Heart left ventricle (tissue), 16 donors: Measurements from ENCODE around the gene COL27A1. TPM values are rescaled to one million over a fixed set of nuclear protein-coding genes. Genes with fewer than 3 reads are reported as not detected.

Source experiments
- ATAC-seq, 4 donors: fragments of 200-7000 bp; cut with Tn5 transposase; one replicate each; pipeline ENCODE4 v1.9.1; 2020 to 2022; ENCODE audit warnings: moderate library complexity in 4 of 4, mild to moderate bottlenecking in 3 of 4, moderate number of reproducible peaks in 1 of 4
- DNase-seq, 5 donors: peaks; one replicate each; pipeline ENCODE4 v3.0.0-alpha.2; 2020
- H3K27ac ChIP-seq, 12 donors: fragments of 200-600 bp; sonication (generic) in 4 of 12; one replicate each; pipeline versions ENCODE4 v1.5.0 to v1.8.0; 2016 to 2022; ENCODE audit warnings: mild to moderate bottlenecking in 2 of 12
- H3K27me3 ChIP-seq, 9 donors: fragments of 200-600 bp; sonication (generic) in 2 of 9; one replicate each; pipeline versions ENCODE4 v1.5.1 to v1.8.0; 2016 to 2022; ENCODE audit warnings: mild to moderate bottlenecking in 3 of 9
- H3K36me3 ChIP-seq, 9 donors: fragments of 200-600 bp; sonication (generic) in 2 of 9; one replicate each; pipeline versions ENCODE4 v1.5.0 to v1.8.0; 2018 to 2022; ENCODE audit warnings: mild to moderate bottlenecking in 2 of 9
- H3K4me1 ChIP-seq, 12 donors: fragments of 200-600 bp; sonication (generic) in 4 of 12; one replicate each; pipeline versions ENCODE4 v1.5.0 to v1.8.0; 2016 to 2022; ENCODE audit warnings: mild to moderate bottlenecking in 3 of 12
- H3K4me3 ChIP-seq, 12 donors: fragments of 200-600 bp; sonication (generic) in 4 of 12; one replicate each; pipeline versions ENCODE4 v1.5.0 to v1.8.0; 2017 to 2022; ENCODE audit warnings: mild to moderate bottlenecking in 9 of 12, moderate library complexity in 4 of 12
- H3K9me3 ChIP-seq, 12 donors: fragments of 200-600 bp; sonication (generic) in 4 of 12; one replicate each; pipeline versions ENCODE4 v1.5.0 to v1.8.0; 2016 to 2022; ENCODE audit warnings: mild to moderate bottlenecking in 1 of 12
- CTCF ChIP-seq, 12 donors: fragments of 200-600 bp; sonication (generic) in 4 of 12; IDR thresholded peaks; one replicate each; pipeline versions ENCODE4 v1.5.0 to v1.8.0; 2018 to 2022; ENCODE audit warnings: antibody characterized with exemption in 12 of 12, mild to moderate bottlenecking in 5 of 12
- POLR2A ChIP-seq, 2 donors: fragments of 450-650 bp; IDR thresholded peaks; one replicate each; pipeline ENCODE4 v1.6.1; 2017; ENCODE audit warnings: antibody characterized with exemption in 2 of 2, mild to moderate bottlenecking in 2 of 2, moderate library complexity in 2 of 2
- WGBS, 4 donors: extraction: QIAGEN DNeasy Blood & Tissue Kit in 2 of 4; methylation state at CpG; one replicate each; pipeline versions ENCODE4 v1.1.5 to v1.1.7; 2013 to 2018; 5-methylcytosine and 5-hydroxymethylcytosine counted together
- intact Hi-C, 10 donors: fragments of 100-400 bp; cut with DNase I; formaldehyde crosslinking; loops; one replicate each; pipeline versions ENCODE4 v1.11.1 to v1.14.2; 2022
- polyA plus RNA-seq, 2 donors: library from polyadenylated mRNA; stranded (reverse); fragments of 200-250 nt; gene quantifications; one replicate each; pipeline ENCODE4 v1.2.3, GENCODE V29; 2013
- total RNA-seq, 9 donors: library from RNA; depleted of rRNA in 2 of 9; stranded (reverse); fragments of >200 nt in 2 of 9; fragmentation: NEBNext Ultra II Directional in 3 of 9; extraction: Animal tissue kit (Norgen Biotek cat#: 25700) in 3 of 9; gene quantifications; one replicate each; pipeline versions ENCODE4 v1.1.0 to v1.2.4, GENCODE V29; 2016 to 2023
- donor health status: ischemic (EF 13 %, LVEDD 7.1; RV severe dilation, severe dysfunction).
- donor health status: healthy with polysubstance abuse.
- donor health status: DM: no; HTN: yes; CAD: no.
- donor health status: DM: no; HTN: no; CAD: no.
- donor health status: ischemic (EF 25% LVEDD 6.9; RV normal size, moderate dysfunction).
- donor health status: ischemic (EF 25% LVEDD 5.7; RV mildly dilated, moderate dysfunction).
- donor health status: healthy.
- donor health status: DM: yes; HTN: yes; CAD: no.
- donor health status: ischemic (EF 35%, LVEDD 5.7; RV mildly dilated, moderate dysfunction).
- donor health status: nonischemic (EF 11% LVEDD 7.7; RV severe dilation, severe dysfunction).
- donor health status: DM: yes; HTN: yes; CAD: no.
- donor health status: PGD.
- donor health status: ischemic (EF 29% LVEDD 5.4; RV normal size, mild dysfunction).
- donor health status: nonischemic (EF 23%, LVEDD 6.1; RV moderate dilation, normal function).

Gene COL27A1
- total and polyA plus RNA-seq, 11 donors: 2.3 to 14.2 (median 5.2) TPM

GRCh38 chr9:114334490-114334889 lies 179.2 kb downstream of the COL27A1 start:
- H3K27ac ChIP-seq: no peak overlapping the region
- TF ChIP-seq CTCF (IDR thresholded peaks at IDR 0.05): no peak
- no peak for TF ChIP-seq POLR2A (IDR thresholded peaks at IDR 0.05)
- intact Hi-C loops: no loop called here
- DNase-seq (no peak), ATAC-seq (no peak)
- no peaks in the 10 kb centered on the region for H3K27me3 ChIP-seq
- H3K9me3 ChIP-seq: no peaks in the 10 kb centered on the region
- peaks cover 0 to 42% (median 26%) of the 10 kb centered on the region in 9 donors for H3K36me3 ChIP-seq
- WGBS, 4 donors: 89 to 100% (median 94%) methylated on average over 5 to 9 of the region's 9 CpGs
- no peak overlapping the region for H3K4me3 ChIP-seq
- no peaks in the 10 kb centered on the region for H3K4me1 ChIP-seq

- ATAC-seq: no peak
- peaks cover 0 to 8% (median 0%) of the 10 kb centered on the region in 12 donors for H3K4me1 ChIP-seq
- H3K27me3 ChIP-seq: no peaks in the 10 kb centered on the region
- no peak overlapping the region for H3K4me3 ChIP-seq
- DNase-seq: no peak
- H3K27ac ChIP-seq: no peak overlapping the region
- WGBS, 4 donors: 72 to 86% (median 81%) methylated on average over 2 of the region's 2 CpGs
- H3K9me3 ChIP-seq: no peaks in the 10 kb centered on the region
- intact Hi-C loops: no loop called here
- peaks cover 0 to 54% (median 39%) of the 10 kb centered on the region in 9 donors for H3K36me3 ChIP-seq
- TF ChIP-seq POLR2A (IDR thresholded peaks at IDR 0.05): no peak
- no peak for TF ChIP-seq CTCF (IDR thresholded peaks at IDR 0.05)
Measured at GRCh38 chr9:114335745-114336144, 180.4 kb downstream of the COL27A1 start.

GRCh38 chr9:114336157-114336556 lies 180.8 kb downstream of the COL27A1 start:
- 79 to 81% (median 81%) methylated on average over 10 of the region's 10 CpGs for WGBS, 4 donors
- Histone ChIP-seq H3K27ac (no peak overlapping the region), H3K4me1 (peaks cover 0 to 8% (median 0%) of the 10 kb centered on the region in 12 donors), H3K36me3 (peaks cover 0 to 58% (median 43%) of the 10 kb centered on the region in 9 donors), H3K27me3 (no peaks in the 10 kb centered on the region), H3K4me3 (no peak overlapping the region), H3K9me3 (no peaks in the 10 kb centered on the region)
- no peak for ATAC-seq
- intact Hi-C loops: no loop called here
- no peak for TF ChIP-seq CTCF (IDR thresholded peaks at IDR 0.05)
- no peak for TF ChIP-seq POLR2A (IDR thresholded peaks at IDR 0.05)
- no peak for DNase-seq

- peaks cover 0 to 8% (median 0%) of the 10 kb centered on the region in 12 donors for H3K4me1 ChIP-seq
- intact Hi-C loops: no loop called here
- ATAC-seq: no peak
- no peak for DNase-seq
- no peaks in the 10 kb centered on the region for H3K27me3 ChIP-seq
- H3K4me3 ChIP-seq: no peak overlapping the region
- WGBS, 4 donors: 88 to 94% (median 92%) methylated on average over 6 to 23 of the region's 23 CpGs
- H3K9me3 ChIP-seq: no peaks in the 10 kb centered on the region
- TF ChIP-seq CTCF (IDR thresholded peaks at IDR 0.05): no peak
- TF ChIP-seq POLR2A (IDR thresholded peaks at IDR 0.05): no peak
- peaks cover 0 to 65% (median 49%) of the 10 kb centered on the region in 9 donors for H3K36me3 ChIP-seq
- no peak overlapping the region for H3K27ac ChIP-seq
Measured at GRCh38 chr9:114336699-114337395, 181.5 kb downstream of the COL27A1 start.
